Stimulated activated CD4-positive, alpha-beta T cell treated with anti-CD3 and anti-CD28 coated beads, TNF-alpha, amount 100 ng/mL, for 24 hours (primary cell): ENCODE data around the gene AKAP3.

ENCODE experiments used
- DNase-seq, 3 experiments: peaks; one replicate each; pipeline ENCODE4 v3.0.0-alpha.2; 2020; ENCODE audit warnings: low read depth in 3 of 3

Gene AKAP3

DNA sequence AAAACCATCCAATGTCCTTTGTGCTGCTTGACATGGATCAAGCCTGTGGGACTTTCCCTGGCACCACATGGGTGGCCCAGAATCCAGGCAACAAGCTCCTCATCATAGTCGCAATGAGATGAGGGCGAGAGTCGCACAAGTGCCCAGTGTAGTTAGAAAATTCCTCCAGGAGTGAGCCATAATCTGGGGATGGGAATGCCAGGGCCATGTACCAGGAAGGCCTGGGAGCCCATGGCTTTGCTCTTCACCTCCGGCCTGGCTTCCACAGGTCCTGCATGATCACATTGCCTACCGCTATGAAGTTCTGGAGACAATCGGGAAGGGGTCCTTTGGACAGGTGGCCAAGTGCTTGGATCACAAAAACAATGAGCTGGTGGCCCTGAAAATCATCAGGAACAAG lies 53.0 kb downstream of the AKAP3 start:
- no peak for DNase-seq

DNA sequence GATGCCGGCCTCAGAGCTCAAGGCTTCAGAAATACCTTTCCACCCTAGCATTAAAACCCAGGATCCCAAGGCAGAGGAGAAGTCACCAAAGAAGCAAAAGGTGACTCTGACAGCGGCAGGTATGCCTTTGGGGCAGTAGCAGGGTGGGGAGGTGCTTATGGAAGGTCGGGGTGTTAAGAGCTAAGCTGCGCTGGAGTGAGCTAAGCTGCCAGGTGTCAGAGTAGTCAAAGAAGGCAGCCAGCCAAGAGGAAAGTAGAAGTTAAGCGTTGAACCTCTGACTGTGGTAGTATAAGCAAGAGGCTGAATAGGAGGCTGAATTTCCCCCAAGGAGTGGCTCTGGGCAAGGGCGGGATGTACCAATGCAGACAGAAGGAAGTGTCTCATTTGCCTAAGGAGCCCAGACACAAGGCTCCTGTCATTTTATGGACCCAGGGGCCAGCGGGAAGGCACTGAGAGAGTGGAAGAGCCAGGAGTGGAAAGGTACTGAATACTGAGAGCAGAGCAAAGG lies 57.6 kb downstream of the AKAP3 start:
- no peak for DNase-seq

DNA sequence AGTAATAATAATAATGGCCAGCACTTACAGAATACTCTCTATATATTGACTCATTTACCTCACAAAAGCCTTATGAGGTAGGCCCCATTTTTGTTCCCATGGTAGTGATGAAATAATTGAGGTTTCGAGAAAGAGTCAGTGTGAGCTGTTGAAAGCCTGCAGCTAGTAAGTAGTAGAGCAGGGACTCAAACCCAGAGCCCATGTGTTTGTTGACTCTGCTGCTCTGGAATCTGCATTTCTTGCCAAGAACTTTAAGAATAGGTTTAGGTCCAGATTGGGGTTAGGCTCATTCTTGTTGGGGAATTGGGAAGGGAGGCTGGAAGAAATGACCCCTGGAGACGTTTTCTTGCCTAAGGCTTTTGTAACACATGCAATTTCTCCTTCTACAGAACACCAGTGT lies 58.9 kb downstream of the AKAP3 start:
- no peak for DNase-seq

DNA sequence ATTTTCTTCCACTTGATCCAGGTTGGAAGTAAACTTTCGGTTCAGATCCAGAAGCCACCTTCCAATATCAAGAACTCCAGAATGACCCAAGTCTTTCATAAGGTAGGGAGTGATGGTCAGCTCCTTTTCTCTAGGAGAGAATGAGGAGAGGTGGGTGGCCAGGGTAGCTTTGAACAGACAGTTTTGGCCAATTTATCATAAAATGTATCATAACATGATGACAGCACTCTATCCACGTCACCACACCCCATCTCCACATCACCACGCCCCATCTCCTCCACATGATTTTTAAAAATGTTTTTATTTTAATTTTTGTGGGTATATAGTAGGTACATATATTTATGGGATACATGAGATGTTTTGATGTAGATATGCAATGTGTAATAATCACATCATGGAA lies 59.9 kb downstream of the AKAP3 start:
- no peak for DNase-seq

DNA sequence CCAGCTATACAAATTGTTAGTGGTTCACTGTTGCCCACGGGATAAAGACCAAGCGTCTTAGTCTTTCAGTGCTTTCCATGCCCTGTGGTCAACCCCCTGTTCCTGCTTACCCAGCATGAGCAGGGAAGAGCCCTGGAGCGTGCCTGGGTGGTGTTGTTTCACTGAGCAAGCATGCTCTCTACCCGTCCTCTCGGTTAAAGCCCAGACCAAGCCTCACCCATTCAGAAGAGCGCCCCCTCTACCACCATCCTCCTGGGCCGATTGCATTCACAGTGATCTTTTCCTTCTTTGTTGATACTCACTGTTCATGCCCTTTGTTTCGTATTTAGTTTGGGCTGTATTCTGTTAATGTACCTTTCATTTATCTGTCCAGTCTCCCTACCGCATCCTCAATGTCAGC lies 61.7 kb downstream of the AKAP3 start:
- DNase-seq: no peak

DNA sequence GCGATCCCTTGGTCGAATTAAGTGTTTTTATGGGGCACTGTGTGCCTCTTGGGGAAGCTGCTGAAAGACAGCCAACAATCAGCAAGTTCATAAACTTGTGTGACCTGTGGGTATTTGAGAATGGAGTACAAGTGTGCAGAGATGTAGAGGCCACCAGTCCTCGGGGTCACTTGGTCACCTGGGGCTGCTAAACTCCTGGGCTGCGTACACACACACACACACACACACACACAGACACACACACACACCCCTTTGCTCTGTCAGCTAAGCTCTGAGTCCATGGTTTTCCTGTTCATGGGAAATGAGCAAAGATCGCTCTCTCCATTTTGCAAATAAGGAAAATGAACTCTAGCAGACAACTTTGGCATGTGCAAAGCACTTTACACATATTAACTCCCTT lies 62.4 kb downstream of the AKAP3 start:
- no peak for DNase-seq

DNA sequence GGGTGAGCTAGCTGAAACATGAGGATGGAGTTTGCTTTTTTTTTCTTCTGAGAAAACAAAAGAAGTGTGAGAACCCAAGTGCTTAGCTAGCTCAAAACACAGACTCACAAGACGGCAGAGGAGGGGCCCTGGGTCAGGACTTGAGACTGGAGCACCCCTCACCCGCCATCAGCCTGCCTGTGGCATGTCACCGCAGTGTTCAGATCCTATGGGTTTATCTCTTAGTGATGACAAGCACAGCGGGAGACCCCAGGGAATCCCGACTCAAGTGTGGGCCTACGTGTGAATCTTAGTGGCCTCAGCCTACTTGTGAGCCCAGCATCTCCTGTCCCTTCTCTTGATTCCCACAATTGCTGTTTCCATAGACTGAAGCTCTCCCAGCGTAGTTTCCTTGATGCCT lies 64.0 kb downstream of the AKAP3 start:
- DNase-seq: no peak

DNA sequence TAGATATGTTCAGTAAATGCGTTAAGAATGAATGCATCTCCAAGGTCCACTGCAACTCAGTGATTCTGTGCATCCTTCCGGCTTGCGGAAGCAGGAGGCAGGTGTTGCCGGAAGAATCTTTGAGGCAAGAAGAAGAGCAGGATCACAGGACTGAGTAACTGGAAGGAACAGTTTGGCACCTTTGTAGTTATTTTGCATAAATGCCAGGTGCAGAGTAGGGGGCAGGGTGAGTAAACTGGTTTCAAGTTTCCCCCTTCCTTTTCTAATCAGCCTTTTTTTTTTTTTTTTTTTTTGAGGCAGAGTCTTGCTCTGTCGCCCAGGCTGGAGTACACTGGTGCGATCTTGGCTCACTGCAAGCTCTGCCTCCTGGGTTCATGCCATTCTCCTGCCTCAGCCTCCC lies 64.6 kb downstream of the AKAP3 start:
- no peak for DNase-seq

DNA sequence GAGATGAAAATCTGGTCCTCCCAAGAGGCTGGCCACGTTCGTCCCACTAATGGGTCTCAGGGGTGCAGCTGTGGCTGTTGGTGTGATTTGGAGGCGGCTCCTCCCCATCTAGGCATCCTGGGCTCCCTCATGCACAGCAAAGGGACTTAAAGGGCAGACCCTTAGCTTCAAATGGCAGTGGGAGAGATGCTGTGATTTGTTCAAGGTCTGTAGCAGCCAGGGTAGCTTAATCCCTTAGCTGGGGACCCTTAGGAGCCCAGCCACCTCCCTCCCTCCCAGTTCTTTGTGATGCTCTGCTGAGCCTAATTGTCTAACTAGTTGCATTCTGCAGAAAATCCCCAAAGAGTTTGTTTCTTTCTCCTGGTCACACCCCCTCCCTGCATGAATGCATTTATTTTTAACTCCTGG lies 68.6 kb downstream of the AKAP3 start:
- no peak for DNase-seq

DNA sequence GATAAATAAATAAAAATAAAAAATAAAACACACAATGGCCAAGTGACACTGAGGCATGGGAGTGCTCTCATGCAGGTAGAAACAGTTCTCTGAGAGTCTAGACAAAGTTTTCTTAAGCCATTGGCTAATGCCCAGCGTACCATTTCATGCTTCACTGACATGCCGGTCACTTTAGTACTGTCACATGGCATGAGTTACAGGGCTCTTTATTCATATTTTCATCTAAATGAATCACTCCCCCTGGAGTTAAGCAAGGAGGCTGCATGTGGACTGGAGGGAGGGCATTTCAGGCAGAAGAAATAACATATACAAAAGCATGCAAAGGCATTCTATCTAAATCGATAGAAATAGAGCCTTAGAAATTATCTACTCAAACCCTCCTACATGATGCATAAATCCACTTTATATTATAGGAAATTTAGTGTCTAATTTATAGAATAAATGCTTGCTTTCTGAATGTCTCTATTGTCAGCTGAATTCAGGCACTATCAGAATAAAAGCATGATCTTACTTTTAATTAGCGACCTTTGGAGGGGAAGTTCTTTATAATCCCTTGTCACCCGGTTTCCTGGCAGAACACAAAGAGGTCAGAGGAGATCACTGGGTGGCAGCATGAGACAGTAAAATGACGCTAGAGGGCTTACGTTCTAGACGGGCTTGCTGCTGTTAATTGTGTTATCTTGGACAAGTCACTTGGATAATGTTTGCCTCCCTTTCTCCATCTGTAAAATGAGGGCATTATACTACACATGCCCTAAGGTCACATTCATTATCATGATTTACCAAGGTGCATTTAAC lies 69.3 kb downstream of the AKAP3 start:
- no peak for DNase-seq

DNA sequence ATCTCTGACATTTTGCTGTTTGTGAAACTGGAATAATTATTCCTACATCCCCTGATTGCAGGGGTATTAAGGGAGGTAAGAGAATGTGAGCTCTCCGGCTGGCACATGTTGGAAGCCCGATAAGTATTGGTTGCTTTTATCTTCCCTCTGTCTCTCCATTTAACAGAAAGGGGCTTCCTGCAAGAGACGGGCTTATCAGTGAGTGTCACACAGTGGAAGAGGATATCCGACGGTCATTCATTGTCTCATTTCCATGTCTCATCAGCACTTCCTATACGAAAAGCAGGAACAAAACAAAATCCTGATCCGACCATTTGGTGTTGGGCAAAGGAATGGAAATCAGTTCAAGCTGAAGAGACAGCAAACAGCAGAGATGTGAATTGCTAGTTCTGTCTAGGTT lies 76.2 kb downstream of the AKAP3 start:
- no peak for DNase-seq

DNA sequence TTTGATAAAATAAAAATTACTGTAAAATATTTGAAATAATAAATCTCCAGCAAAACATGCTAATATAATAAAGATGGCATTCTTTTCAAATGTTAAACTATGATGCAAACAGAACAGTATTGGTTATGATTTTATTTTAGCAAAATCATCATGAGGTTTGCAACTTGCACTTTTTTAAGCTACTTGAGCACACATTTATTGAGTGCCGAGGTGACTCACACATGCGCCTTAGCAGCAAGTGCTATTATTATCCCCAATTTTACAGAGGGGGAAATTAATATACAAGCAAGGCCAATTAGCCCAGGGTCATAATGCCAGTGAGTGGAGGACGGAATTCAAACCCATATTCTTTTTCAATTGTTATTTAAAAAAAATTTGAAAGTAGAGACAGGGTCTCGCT lies 79.6 kb downstream of the AKAP3 start:
- no peak for DNase-seq

DNA sequence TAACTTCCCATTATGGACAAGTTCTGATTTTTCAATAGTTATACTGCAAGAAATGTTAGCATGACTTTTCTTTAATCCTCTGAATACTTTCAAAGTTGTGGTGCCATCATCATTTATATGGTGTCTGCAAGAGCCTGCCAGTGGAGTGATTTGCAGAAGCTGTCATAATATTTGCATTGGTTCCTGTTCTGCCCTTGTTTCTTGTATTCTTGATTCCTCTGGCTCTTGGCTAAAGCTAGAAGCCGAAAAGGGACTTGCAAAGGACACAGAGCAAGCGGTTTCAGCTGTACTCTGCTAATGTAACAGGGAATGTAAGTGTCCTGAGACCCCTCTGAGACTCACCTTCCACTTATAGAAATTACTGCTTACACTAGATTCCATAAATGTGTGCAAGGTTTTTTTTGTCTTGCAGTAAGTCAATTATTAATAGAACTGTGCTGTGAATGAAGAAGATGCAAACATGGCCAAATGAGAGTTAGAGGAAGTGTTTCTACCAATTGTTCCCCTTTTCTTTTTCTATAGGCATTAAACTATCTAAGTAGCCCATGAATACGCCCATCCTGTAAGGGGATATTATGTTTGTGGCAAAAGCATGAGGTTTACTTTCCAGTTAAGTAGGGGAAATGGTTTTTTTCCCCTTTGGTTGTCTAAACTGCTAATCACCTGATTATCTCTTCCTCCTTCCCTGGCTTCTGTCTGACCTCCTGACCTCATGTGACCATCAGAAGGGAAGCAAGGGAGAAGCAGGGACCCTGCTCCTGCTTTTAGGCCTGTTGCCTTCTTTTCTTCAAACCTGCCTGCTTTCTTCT lies 81.6 kb downstream of the AKAP3 start:
- DNase-seq: no peak

DNA sequence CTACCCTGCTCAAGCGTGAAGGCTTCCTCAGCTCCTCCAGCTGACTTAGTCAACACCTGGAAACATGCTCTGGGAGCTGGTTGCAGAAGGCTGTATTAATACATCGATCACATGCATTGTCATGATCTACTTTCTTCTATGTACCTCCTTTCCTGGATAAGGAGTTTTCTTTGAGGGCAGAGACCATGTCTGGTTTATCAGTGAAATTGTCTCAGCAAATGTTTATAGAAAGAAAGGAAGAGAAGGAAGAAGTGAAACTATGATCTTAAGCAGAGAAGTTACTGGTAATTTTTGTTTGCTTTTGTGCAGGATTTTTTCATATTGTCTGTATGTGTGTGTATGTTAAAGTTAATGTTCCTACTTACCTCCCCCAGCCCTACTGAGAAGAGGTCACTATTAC lies 82.4 kb downstream of the AKAP3 start:
- no peak for DNase-seq
